HG03196 (cell line): ENCODE measurements around the gene PCDH9.
A peak's percentile ranks its signal among the peaks of the same experiment; 100 is the strongest.

Experiments
- ATAC-seq: cut with Tn5 transposase; IDR thresholded peaks from one replicate; pipeline ENCODE4 v1.9.1; 2021; ENCODE audit not compliant: unreplicated experiment

The PCDH9 gene

GRCh38 chr13:66689037-66689619, 541.0 kb downstream of the PCDH9 start:
- no peak for ATAC-seq

DNA sequence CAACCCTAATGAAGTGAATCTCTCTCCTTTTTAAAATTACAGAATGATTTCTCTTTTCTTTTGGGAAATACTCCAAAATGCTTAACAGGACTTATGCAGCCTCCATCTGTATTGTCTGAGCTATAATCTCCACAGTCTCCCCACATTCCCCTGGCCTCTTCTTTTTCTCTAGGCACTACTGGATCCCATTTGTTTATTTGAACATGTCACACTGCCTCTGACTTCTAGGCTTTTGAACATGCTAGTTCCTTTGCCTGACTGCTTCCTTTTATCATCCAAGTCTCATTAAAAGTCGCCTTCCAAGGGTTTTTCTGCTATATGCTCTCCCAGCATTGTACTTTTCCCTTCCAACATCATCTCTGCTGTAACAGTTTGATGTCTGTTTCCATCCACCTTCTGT, 548.7 kb downstream of the PCDH9 start:
- no peak for ATAC-seq

DNA sequence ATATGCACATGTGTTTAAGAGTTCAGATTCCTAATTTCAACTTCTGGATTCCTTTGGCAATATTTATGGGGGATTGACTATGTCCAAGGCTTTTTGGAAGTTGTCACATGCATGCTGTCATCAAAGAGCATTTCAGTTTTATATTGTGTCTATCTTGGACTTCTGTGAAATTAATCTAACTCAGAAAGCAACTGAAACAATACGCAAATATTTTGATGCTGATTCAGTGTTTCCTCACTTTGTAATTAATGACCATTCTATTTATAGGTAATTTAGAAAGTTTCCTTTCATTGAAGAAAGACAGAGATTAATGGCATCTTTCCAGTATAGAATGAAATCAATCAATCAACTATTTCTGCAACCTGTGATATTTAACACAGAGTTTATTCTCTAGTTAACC, 550.1 kb downstream of the PCDH9 start:
- ATAC-seq, result no peak

- ATAC-seq, result no peak
Observed at GRCh38 chr13:66675620-66676019, 554.5 kb downstream of the PCDH9 start.

DNA sequence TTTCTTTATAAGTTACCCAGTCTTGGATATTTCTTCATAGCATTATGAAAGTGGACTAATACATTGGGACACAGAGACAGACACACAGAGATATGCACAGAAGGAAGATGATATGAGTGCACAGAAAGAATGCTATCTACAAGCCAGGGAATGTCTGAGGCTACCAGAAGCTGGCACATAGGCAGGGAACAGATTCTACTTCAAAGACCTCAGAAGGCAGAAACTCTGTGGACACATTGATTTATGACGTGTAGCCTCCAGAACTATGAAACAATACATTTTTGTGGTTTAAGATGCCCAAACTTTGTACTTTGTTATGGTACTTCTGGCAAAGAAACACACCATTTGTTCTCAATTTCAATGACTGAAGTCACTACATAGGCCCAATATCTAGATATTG, 556.7 kb downstream of the PCDH9 start:
- ATAC-seq, result no peak

GRCh38 chr13:66665991-66666390, 564.1 kb downstream of the PCDH9 start:
- no peak for ATAC-seq

- no peak for ATAC-seq
Observed at GRCh38 chr13:66663711-66664110, 566.4 kb downstream of the PCDH9 start.

DNA sequence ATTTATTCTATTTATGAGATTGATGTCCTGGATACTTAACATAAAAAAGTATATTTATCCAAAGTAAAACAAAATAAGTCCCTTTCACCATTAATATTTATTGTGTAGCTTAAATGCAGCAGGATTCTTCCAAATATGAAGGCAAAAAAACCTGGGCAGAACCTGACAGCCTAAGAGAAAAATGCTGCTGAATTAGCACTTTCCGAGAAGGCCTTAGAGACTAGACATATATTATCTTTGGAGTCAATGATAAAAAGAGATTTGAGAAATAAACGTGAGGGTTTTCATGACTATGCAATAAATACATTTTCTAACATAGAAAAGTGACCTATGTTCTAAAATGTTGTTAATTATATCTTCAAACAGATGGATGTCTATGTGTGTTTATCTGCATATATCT, 566.9 kb downstream of the PCDH9 start:
- no peak for ATAC-seq

DNA sequence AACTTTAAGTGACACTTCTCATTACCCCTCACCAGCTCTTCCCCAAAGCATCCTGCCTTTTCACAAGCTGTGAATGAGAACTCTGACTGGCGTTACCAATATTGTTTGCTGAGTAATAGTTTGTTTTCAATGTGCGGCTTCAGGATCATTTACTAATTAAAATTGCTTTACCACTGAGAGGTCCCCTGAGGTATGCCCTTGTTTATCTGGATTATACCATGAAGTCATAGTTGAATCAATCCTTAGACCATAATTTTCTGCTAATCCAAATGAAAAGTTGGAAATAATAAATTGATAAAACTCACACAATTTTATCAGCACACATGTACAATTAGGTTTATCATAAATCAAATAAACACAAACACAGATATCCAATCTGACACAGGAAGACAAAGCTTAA, 568.8 kb downstream of the PCDH9 start:
- ATAC-seq, result no peak

- ATAC-seq, result no peak
Observed at GRCh38 chr13:66660468-66660813, 569.7 kb downstream of the PCDH9 start.

GRCh38 chr13:66659701-66660467, 570.3 kb downstream of the PCDH9 start:
- ATAC-seq, result peak; percentile 86

- ATAC-seq, result no peak
Observed at GRCh38 chr13:66659286-66659685, 570.9 kb downstream of the PCDH9 start.

DNA sequence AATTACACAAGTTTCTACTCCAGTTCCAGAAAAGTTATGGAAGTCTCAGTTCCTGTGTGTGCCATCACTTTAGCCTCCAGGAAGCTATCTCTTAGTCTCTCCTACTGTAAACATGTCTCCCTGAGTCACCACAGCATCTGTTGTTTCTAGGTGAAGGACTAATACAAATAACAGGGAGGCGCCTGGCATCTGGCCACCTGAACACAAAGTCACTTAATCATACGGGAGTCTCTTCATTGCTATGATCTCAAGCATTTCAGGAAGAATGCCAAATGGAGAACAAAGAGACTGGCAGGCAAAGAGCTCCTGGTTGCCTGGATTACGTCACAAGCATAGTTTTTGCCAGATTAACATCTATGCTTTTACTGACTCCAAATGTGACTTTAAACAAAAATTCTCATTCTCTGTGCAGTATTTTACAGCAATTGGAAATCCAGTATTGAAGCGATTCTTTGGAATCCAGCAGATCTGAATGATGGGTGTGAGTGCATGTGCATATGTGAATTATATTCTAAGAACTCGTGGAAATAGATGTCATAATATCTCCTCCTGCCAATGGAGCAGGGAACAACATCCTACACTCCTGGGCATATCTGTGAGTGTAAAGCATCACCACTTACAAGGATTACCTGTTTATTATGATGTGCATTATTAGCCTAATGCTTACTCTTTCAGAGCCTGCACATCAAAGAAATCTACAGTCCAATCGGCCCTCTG, 572.8 kb downstream of the PCDH9 start:
- ATAC-seq, result no peak

- ATAC-seq, result no peak
Observed at GRCh38 chr13:66655847-66656454, 574.2 kb downstream of the PCDH9 start.

DNA sequence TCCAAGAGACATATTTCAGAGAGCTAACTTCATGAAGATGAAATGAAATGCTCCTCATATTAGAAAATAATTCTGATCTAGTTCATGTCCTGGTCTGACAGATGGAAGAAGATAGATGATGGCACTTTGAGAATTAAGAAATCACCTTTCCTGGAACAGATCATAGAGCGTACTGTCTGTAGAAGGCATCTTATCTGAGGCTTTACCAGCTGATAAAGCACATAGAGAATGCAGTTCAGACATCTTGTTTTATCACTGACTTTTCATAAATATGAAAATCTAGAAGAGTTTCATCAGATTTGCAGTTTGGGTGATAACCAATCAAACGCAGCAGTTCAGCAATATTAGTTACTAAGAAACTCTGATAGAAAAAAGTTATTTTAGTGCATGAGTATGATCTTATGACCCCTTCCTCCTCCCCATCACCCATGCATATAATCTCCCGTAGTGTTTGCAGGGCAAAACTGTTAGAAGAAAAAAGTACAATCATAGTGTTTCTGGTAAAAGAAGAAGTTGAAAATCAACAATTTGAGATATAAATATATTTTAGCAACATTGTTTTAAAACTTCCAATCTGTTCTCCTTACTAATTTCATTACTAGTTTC, 585.2 kb downstream of the PCDH9 start:
- ATAC-seq, result no peak

GRCh38 chr13:66640231-66640630, 589.9 kb downstream of the PCDH9 start:
- ATAC-seq, result no peak

DNA sequence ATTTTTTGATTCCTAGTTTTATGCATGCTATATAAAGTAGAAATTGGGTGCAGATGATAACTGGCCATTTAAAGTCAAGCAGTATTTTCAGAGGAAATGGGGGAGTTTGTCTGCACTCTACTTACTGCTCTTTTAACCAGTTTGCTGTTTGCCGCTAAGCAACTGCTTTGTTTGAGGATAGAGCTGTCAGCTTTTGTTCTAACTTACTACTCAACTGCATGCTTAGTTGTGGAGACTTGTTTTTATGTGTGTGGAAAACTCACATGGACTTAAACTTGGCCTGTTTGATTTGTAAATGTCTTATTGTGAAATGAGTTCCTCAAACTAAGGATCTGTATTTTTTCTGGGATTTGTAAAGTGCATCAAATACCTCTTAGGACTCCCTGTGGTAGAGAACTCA, 591.1 kb downstream of the PCDH9 start:
- no peak for ATAC-seq

DNA sequence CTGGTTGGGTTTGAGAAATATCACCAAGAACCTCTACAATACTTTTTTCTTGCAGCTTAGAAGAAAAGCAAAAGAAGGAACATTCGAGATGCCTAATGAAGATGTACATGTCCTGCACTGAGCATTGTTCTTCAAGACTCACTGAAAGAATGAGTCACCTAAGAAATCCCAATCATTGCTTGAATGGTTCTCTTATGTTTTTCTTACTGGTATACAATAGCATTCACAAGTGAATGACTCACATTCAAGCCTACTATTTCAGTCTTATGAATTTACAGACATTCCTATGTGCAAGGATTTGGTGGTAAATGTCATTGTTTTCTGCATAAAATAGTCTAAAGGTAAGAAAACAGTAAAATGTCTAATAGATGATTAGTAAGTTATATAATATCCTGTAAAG, 594.6 kb downstream of the PCDH9 start:
- ATAC-seq, result no peak

DNA sequence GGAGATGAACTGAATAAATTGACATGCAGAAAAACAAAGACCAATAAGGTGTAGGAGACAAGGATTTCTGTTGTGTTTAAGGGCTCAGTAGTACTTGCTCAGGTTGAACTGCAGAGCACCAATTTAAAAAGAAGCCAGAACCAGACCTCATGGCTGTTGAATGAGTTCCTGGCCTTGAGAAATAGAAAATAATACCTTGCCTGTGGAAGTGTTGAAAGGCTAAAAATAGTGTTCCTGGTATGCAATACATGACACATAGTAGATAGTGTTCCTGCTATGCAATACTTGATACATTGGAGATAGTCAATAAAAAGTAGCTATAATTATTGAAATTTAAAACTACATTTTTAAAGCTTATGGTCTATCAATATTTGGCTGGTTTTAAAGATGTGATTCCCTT, 595.8 kb downstream of the PCDH9 start:
- ATAC-seq, result no peak

- ATAC-seq, result no peak
Observed at GRCh38 chr13:66627512-66627911, 602.6 kb downstream of the PCDH9 start.

DNA sequence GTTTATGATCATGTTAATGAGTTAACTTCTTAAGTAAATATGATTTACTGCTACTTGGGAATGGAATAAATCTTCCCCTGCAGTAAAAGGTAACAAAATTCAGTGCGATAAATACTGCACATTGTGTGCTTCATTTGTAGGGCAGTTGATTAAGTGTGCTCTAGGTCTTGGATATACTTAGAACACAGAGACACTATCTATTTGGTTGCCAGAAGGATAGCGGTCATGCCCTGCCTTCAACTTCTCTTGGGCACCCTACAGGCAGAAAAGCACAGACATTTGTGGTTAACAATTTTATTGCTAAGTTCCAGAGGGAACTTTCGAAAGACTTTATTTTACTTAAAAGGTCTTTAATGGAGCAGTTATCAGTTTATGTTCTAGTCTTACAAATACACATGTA, 605.8 kb downstream of the PCDH9 start:
- ATAC-seq, result no peak
